Ectodermal cell (in vitro differentiated cells): ENCODE data around the gene NBPF12. TPM values are rescaled to one million over a fixed set of nuclear protein-coding genes. Genes with fewer than 3 reads are reported as not detected.
"Not testable (repeated sequence)": the region's sequence is repeated elsewhere in the genome, so short reads cannot be mapped to it uniquely, and the experiment has no call there.

ENCODE experiments used
- H3K27ac ChIP-seq: 2 replicates; pipeline ENCODE4 v1.7.0; 2013; ENCODE audit warnings: mild to moderate bottlenecking, low read depth, low read length; ENCODE audit not compliant: insufficient read depth, poor library complexity, severe bottlenecking
- H3K27me3 ChIP-seq: 2 replicates; pipeline ENCODE4 v1.7.0; 2013; ENCODE audit warnings: mild to moderate bottlenecking, low read length; ENCODE audit not compliant: insufficient read depth, control insufficient read depth, poor library complexity, severe bottlenecking
- H3K36me3 ChIP-seq: one replicate; pipeline ENCODE4 v1.7.0; 2013; ENCODE audit warnings: low read length; ENCODE audit not compliant: control insufficient read depth, insufficient read depth
- H3K4me1 ChIP-seq: one replicate; pipeline ENCODE4 v1.7.0; 2013; ENCODE audit warnings: low read length; ENCODE audit not compliant: control insufficient read depth, insufficient read depth
- H3K4me3 ChIP-seq: 2 replicates; pipeline ENCODE4 v1.7.0; 2013; ENCODE audit warnings: low read depth, low read length, control low read depth; ENCODE audit not compliant: insufficient read depth
- H3K9me3 ChIP-seq: 2 replicates; pipeline ENCODE4 v1.7.0; 2013; ENCODE audit warnings: mild to moderate bottlenecking, low read length, moderate library complexity; ENCODE audit not compliant: control insufficient read depth
- WGBS, 2 experiments: methylation state at CpG; one replicate each; pipeline ENCODE4 v1.1.7; 2013; ENCODE audit warnings: missing lambda C conversion rate in 2 of 2; 5-methylcytosine and 5-hydroxymethylcytosine counted together
- polyA plus RNA-seq, 4 experiments: library from polyadenylated mRNA; stranded (reverse); fragments of 50-300 nt; gene quantifications; one replicate each; pipeline ENCODE4 v1.2.3, GENCODE V29; 2013

The NBPF12 gene
- 9.0 TPM for polyA plus RNA-seq (2013, experiment 1 of 4)
- 9.9 TPM for polyA plus RNA-seq (2013, experiment 2 of 4)
- 8.0 TPM for polyA plus RNA-seq (2013, experiment 3 of 4)
- 8.4 TPM for polyA plus RNA-seq (2013, experiment 4 of 4)

GRCh38 chr1:146938242-146938902 is at the start of gene NBPF12:
Gene NBPF12, plus strand, starts transcription at chr1:146938324. Its CDS starts 21,820 bp downstream, at chr1:146960144.
- H3K27me3 ChIP-seq, H3K27ac ChIP-seq, H3K9me3 ChIP-seq, H3K4me1 ChIP-seq, H3K36me3 ChIP-seq: not testable (repeated sequence)
- H3K4me3 ChIP-seq, result peak within 1 kb of the TSS; percentile 69
- WGBS, 2 experiments, result 0% methylated on average over 51 to 52 of the region's 61 CpGs

GRCh38 chr1:146891355-146891754 is 46.8 kb upstream of the NBPF12 start:
- H3K27ac ChIP-seq, H3K9me3 ChIP-seq, H3K4me1 ChIP-seq, H3K36me3 ChIP-seq, H3K4me3 ChIP-seq, H3K27me3 ChIP-seq: not testable (repeated sequence)
- 95 to 100% methylated on average over 1 of the region's 4 CpGs for WGBS, 2 experiments

- H3K9me3 ChIP-seq, H3K4me3 ChIP-seq, H3K27ac ChIP-seq, H3K4me1 ChIP-seq, H3K27me3 ChIP-seq, H3K36me3 ChIP-seq: not testable (repeated sequence)
- 100% methylated on average over 1 of the region's 3 CpGs for WGBS, 2 experiments
These were observed 45.8 kb upstream of the NBPF12 start for GRCh38 chr1:146892331-146892730.

GRCh38 chr1:146907565-146908261 is 30.4 kb upstream of the NBPF12 start:
- H3K9me3 ChIP-seq, H3K4me1 ChIP-seq, H3K27ac ChIP-seq, H3K36me3 ChIP-seq, H3K4me3 ChIP-seq, H3K27me3 ChIP-seq: not testable (repeated sequence)
- 88 to 100% methylated on average over 2 to 4 of the region's 8 CpGs for WGBS, 2 experiments

GRCh38 chr1:146912975-146913374 is 25.1 kb upstream of the NBPF12 start:
- not testable (repeated sequence) for H3K9me3 ChIP-seq, H3K27ac ChIP-seq, H3K4me1 ChIP-seq, H3K4me3 ChIP-seq, H3K36me3 ChIP-seq, H3K27me3 ChIP-seq
- WGBS, 2 experiments, result 49 to 52% methylated on average over 3 of the region's 3 CpGs

GRCh38 chr1:146920811-146921210 is 17.3 kb upstream of the NBPF12 start:
- not testable (repeated sequence) for H3K27ac ChIP-seq, H3K36me3 ChIP-seq, H3K9me3 ChIP-seq, H3K4me3 ChIP-seq, H3K4me1 ChIP-seq, H3K27me3 ChIP-seq

GRCh38 chr1:146922614-146923013 is 15.5 kb upstream of the NBPF12 start:
- WGBS, 2 experiments, result 92 to 93% methylated on average over 1 of the region's 1 CpG

GRCh38 chr1:146924106-146924505 is 14.0 kb upstream of the NBPF12 start:
- H3K27ac ChIP-seq, H3K36me3 ChIP-seq, H3K9me3 ChIP-seq, H3K27me3 ChIP-seq, H3K4me1 ChIP-seq, H3K4me3 ChIP-seq: not testable (repeated sequence)
- WGBS, 2 experiments, result 71 to 92% methylated on average over 1 of the region's 2 CpGs

More at GRCh38 chr1:146922614-146923013, 15.5 kb upstream of the NBPF12 start:
- not testable (repeated sequence) for H3K27ac ChIP-seq, H3K4me1 ChIP-seq, H3K27me3 ChIP-seq, H3K9me3 ChIP-seq, H3K36me3 ChIP-seq, H3K4me3 ChIP-seq

- not testable (repeated sequence) for H3K9me3 ChIP-seq, H3K27ac ChIP-seq, H3K4me3 ChIP-seq, H3K4me1 ChIP-seq, H3K36me3 ChIP-seq, H3K27me3 ChIP-seq
- 77% methylated on average over 2 of the region's 2 CpGs; no CpG with 5 or more reads in 1 of the 2 experiments for WGBS, 2 experiments
These were observed 11.7 kb upstream of the NBPF12 start for GRCh38 chr1:146926413-146926812.

- H3K27ac ChIP-seq, H3K4me3 ChIP-seq, H3K9me3 ChIP-seq, H3K27me3 ChIP-seq, H3K36me3 ChIP-seq, H3K4me1 ChIP-seq: not testable (repeated sequence)
- 60 to 100% methylated on average over 1 of the region's 1 CpG for WGBS, 2 experiments
These were observed 7.9 kb upstream of the NBPF12 start for GRCh38 chr1:146930225-146930624.
